ENCODE data around the gene SLC11A1. TPM values are rescaled to one million over a fixed set of nuclear protein-coding genes. Genes with fewer than 3 reads are reported as not detected.

The SLC11A1 gene
- total and polyA plus RNA-seq, 2 of the 4 experiments (the other 2 are of a cell fraction) = under 0.01 to 0.07 TPM

DNA sequence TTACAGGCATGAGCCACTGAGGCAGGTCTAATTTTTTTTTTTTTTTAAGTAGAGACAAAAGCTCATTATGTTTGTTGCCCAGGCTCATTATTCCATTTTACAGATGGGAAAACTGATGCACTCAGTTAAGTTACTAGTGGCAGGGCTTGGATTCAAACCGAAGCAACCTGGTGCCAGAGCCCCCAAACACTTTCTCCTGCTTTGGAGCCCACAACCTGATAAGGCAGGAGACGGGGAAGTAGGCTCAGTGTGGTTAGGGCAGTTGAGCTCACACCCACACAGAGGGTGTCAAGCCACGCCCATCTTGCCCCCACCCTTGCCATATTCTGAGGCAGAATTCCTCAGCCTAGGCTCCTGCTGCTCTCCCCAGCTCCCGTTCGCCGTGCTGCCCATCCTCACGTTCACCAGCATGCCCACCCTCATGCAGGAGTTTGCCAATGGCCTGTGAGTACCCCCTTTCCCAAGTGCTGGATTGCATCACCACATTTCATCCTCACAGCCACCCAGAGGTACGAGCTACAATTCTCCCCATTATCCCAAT, 11.7 kb downstream of the SLC11A1 start:
- Histone ChIP-seq H4K8ac (ENCODE audit: low read depth in 2 of 2, low read length in 2 of 2) (no peak overlapping the region), H2BK5ac (ENCODE audit: low read depth, low read length, poor library complexity, severe bottlenecking) (no peak overlapping the region), H2AFZ (replicated peaks; ENCODE audit: low read length, poor library complexity) (peak overlapping the region; percentile 38), H3K9ac (ENCODE audit: low read depth, low read length) (no peak overlapping the region), H3K9me3 (ENCODE audit: control insufficient read depth, insufficient read depth, low read length) (no peaks in the 10 kb centered on the region), H2AK9ac (replicated peaks; ENCODE audit: low read depth, low read length, poor library complexity) (peak overlapping the region; percentile 5), H2BK15ac (ENCODE audit: low read depth, low read length) (no peak overlapping the region), H3K4me2 (ENCODE audit: low read depth, low read length) (no peak overlapping the region), H3K4me1 (ENCODE audit: control insufficient read depth, insufficient read depth, low read length) (peaks cover 19% of the 10 kb centered on the region), H4K20me1 (ENCODE audit: insufficient read depth, low read length) (no peaks in the 10 kb centered on the region), H3K14ac (replicated peaks; ENCODE audit: low read depth, low read length) (no peak overlapping the region), H3K56ac (ENCODE audit: extremely low read depth, insufficient read depth, low read length) (no peak overlapping the region), H3K9me1 (ENCODE audit: insufficient read depth, low read length) (0 out of 2 replicates have a peak, but pooled peaks cover 2% of the 10 kb centered on the region), H2AK5ac (ENCODE audit: low read depth, low read length) (no peak overlapping the region), H4K5ac (ENCODE audit: low read depth, low read length) (no peak overlapping the region), H3K18ac (ENCODE audit: low read depth, low read length) (no peak overlapping the region), H3K36me3 (ENCODE audit: control insufficient read depth, insufficient read depth, low read length) (no peaks in the 10 kb centered on the region), H4K91ac (ENCODE audit: insufficient read depth, low read depth, low read length) (no peak overlapping the region), H2BK20ac (ENCODE audit: low read depth, low read length) (no peak overlapping the region), H3K27ac (ENCODE audit: insufficient read depth, low read length) (no peak overlapping the region), H3K23ac (ENCODE audit: low read depth, low read length) (no peak overlapping the region), H3K4me3 (ENCODE audit: insufficient read depth, low read depth, low read length) (no peak overlapping the region), H3K27me3 (ENCODE audit: control insufficient read depth, insufficient read depth, low read length) (no peaks in the 10 kb centered on the region), H2BK120ac (ENCODE audit: low read depth, low read length) (no peak overlapping the region), H3K79me1 (ENCODE audit: low read depth in 1 of 2, low read length in 2 of 2) (peaks cover 6 to 13% of the 10 kb centered on the region in 2 experiments; a peak in 3 of 4 replicates), H3K4ac (ENCODE audit: low read depth, low read length) (no peak overlapping the region)
- in situ Hi-C loops (cut with MboI; ENCODE audit: low sequenced_read_pairs) = loop anchor here (10.0 kb wide), 1 partner anchor 119 kb away; the partner anchor contains the start of genes AAMP and PNKD
- ChIA-PET POLR2A (ENCODE audit: unreplicated experiment) (no interaction called here), CTCF (no interaction called here)
- WGBS, 2 experiments (ENCODE audit: extremely low coverage in 2 of 2, insufficient read length in 1 of 2) = 61% methylated on average over 4 of the region's 8 CpGs; no CpG with 5 or more reads in 1 of the 2 experiments
- ATAC-seq (ENCODE audit: low read depth) (no peak), DNase-seq (no peak)
- intact Hi-C loops (cut with micrococcal nuclease) = no loop called here
- BruUV-seq (replicated peaks) = no TSS peak
- TF ChIP-seq RCOR1 (IDR thresholded peaks at IDR 0.05; ENCODE audit: insufficient replicate concordance, low read length) (no peak), RFX5 (IDR thresholded peaks at IDR 0.05; ENCODE audit: low read depth, low read length) (no peak), CEBPB (IDR thresholded peaks at IDR 0.05; ENCODE audit: low read depth, low read length) (peak; percentile 48; the same call in 1 of the 2 replicates)
- TF ChIP-seq, protein P1, sequence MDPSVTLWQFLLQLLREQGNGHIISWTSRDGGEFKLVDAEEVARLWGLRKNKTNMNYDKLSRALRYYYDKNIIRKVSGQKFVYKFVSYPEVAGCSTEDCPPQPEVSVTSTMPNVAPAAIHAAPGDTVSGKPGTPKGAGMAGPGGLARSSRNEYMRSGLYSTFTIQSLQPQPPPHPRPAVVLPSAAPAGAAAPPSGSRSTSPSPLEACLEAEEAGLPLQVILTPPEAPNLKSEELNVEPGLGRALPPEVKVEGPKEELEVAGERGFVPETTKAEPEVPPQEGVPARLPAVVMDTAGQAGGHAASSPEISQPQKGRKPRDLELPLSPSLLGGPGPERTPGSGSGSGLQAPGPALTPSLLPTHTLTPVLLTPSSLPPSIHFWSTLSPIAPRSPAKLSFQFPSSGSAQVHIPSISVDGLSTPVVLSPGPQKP (IDR thresholded peaks at IDR 0.05; ENCODE audit: borderline replicate concordance, low read depth, low read length) = no peak
- dilution Hi-C loops (cut with HindIII; ENCODE audit: low sequenced_read_pairs, unreplicated experiment) = no loop called here
